CD4-positive, CD25-positive, alpha-beta regulatory T cell (primary cell): ENCODE results near the gene UCN3. TPM values are rescaled to one million over a fixed set of nuclear protein-coding genes. Genes with fewer than 3 reads are reported as not detected.
"Not testable (repeated sequence)": the region's sequence is repeated elsewhere in the genome, so short reads cannot be mapped to it uniquely, and the experiment has no call there.

Experiments
- ATAC-seq, 2 donors: fragments of 150-1000 bp; cut with Tn5 transposase; one replicate each; pipeline ENCODE4 v1.10.0; 2021; ENCODE audit warnings: low read depth in 2 of 2, moderate number of reproducible peaks in 2 of 2, moderate library complexity in 1 of 2
- DNase-seq, 3 donors: peaks; one replicate each; pipeline versions ENCODE4 v3.0.0 to v3.0.0-alpha.2; 2012 to 2022; ENCODE audit warnings: mixed read lengths in 1 of 3
- H3K27ac ChIP-seq: one replicate; pipeline ENCODE4 v1.7.0; 2013; ENCODE audit warnings: mild to moderate bottlenecking, low read length; ENCODE audit not compliant: insufficient read depth, poor library complexity, severe bottlenecking
- H3K27me3 ChIP-seq: one replicate; pipeline ENCODE4 v1.7.0; 2013; ENCODE audit warnings: low read length; ENCODE audit not compliant: control insufficient read depth, insufficient read depth
- H3K36me3 ChIP-seq: one replicate; pipeline ENCODE4 v1.7.0; 2013; ENCODE audit warnings: mild to moderate bottlenecking, low read length, moderate library complexity; ENCODE audit not compliant: control insufficient read depth, insufficient read depth
- H3K4me1 ChIP-seq: 2 replicates; pipeline ENCODE4 v1.7.0; 2013; ENCODE audit warnings: mild to moderate bottlenecking, low read length; ENCODE audit not compliant: insufficient read depth, control insufficient read depth, poor library complexity, severe bottlenecking
- H3K4me3 ChIP-seq: one replicate; pipeline ENCODE4 v1.7.0; 2013; ENCODE audit warnings: low read depth, mild to moderate bottlenecking, low read length, moderate library complexity
- H3K9me3 ChIP-seq, 2 experiments: 1 replicate in 1 of 2; 2 replicates in 1 of 2; pipeline ENCODE4 v1.7.0; 2013; ENCODE audit warnings: low read length in 2 of 2, mild to moderate bottlenecking in 1 of 2, moderate library complexity in 1 of 2; ENCODE audit not compliant: control insufficient read depth in 2 of 2
- H3K27ac Mint-ChIP-seq, 3 donors: one replicate each; pipeline ENCODE4 v1.8.0; 2020 to 2022; ENCODE audit warnings: mild to moderate bottlenecking in 3 of 3, mixed read lengths in 3 of 3, moderate library complexity in 2 of 3
- H3K27me3 Mint-ChIP-seq: one replicate; pipeline ENCODE4 v1.8.0; 2022; ENCODE audit warnings: mild to moderate bottlenecking, mixed read lengths
- H3K36me3 Mint-ChIP-seq: one replicate; pipeline ENCODE4 v1.8.0; 2020; ENCODE audit warnings: mixed read lengths
- H3K4me1 Mint-ChIP-seq, 4 donors: one replicate each; pipeline ENCODE4 v1.8.0; 2020 to 2022; ENCODE audit warnings: mixed read lengths in 4 of 4, mild to moderate bottlenecking in 1 of 4
- H3K4me3 Mint-ChIP-seq, 4 donors: one replicate each; pipeline ENCODE4 v1.8.0; 2020 to 2022; ENCODE audit warnings: mild to moderate bottlenecking in 4 of 4, mixed read lengths in 4 of 4, moderate library complexity in 3 of 4
- H3K9me3 Mint-ChIP-seq, 7 donors: one replicate each; pipeline ENCODE4 v1.8.0; 2020 to 2022; ENCODE audit warnings: mixed read lengths in 7 of 7, mild to moderate bottlenecking in 3 of 7, moderate library complexity in 2 of 7
- polyA plus RNA-seq, 4 donors: library from polyadenylated mRNA; unstranded; fragments of 300-500 nt; fragmentation: Illumina TruSeq; gene quantifications; one replicate each; pipeline ENCODE4 v1.2.3, GENCODE V29; 2021
- total RNA-seq: library from RNA; stranded (reverse); gene quantifications from one replicate; pipeline ENCODE4 v1.2.3, GENCODE V29; 2022

UCN3 gene
- total and polyA plus RNA-seq, 5 donors from 2014 or later: not detected

- Histone ChIP-seq H3K4me3 (no peak overlapping the region), H3K9me3 (no peaks in the 10 kb centered on the region), H3K4me1 (no peaks in the 10 kb centered on the region), H3K27me3 (no peaks in the 10 kb centered on the region), H3K27ac (no peak overlapping the region), H3K36me3 (no peaks in the 10 kb centered on the region)
- ATAC-seq: no peak
- Mint-ChIP-seq H3K27ac (no peak overlapping the region), H3K36me3 (no peaks in the 10 kb centered on the region), H3K27me3 (no peaks in the 10 kb centered on the region), H3K4me3 (no peak overlapping the region), H3K9me3 (peaks cover 0 to 4% (median 2%) of the 10 kb centered on the region in 7 donors), H3K4me1 (no peaks in the 10 kb centered on the region)
- no peak for DNase-seq
Measured at GRCh38 chr10:5369362-5370158, 4.8 kb downstream of the UCN3 start.

- Mint-ChIP-seq H3K36me3 (no peaks in the 10 kb centered on the region), H3K4me1 (no peaks in the 10 kb centered on the region), H3K4me3 (no peak overlapping the region), H3K27me3 (peaks cover 6% of the 10 kb centered on the region), H3K27ac (peak overlapping the region in 1 of 3 donors; percentile 43), H3K9me3 (peaks cover 0 to 4% (median 2%) of the 10 kb centered on the region in 7 donors)
- Histone ChIP-seq H3K36me3 (no peaks in the 10 kb centered on the region), H3K4me3 (no peak overlapping the region), H3K27ac (no peak overlapping the region), H3K27me3 (no peaks in the 10 kb centered on the region), H3K9me3 (no peaks in the 10 kb centered on the region), H3K4me1 (no peaks in the 10 kb centered on the region)
- no peak for DNase-seq
- ATAC-seq: no peak
Measured at GRCh38 chr10:5370493-5371352, 6.0 kb downstream of the UCN3 start.

GRCh38 chr10:5373307-5373706, 8.5 kb downstream of the UCN3 start:
- H3K36me3 Mint-ChIP-seq: no peaks in the 10 kb centered on the region
- peaks cover 6% of the 10 kb centered on the region for H3K27me3 Mint-ChIP-seq

DNA sequence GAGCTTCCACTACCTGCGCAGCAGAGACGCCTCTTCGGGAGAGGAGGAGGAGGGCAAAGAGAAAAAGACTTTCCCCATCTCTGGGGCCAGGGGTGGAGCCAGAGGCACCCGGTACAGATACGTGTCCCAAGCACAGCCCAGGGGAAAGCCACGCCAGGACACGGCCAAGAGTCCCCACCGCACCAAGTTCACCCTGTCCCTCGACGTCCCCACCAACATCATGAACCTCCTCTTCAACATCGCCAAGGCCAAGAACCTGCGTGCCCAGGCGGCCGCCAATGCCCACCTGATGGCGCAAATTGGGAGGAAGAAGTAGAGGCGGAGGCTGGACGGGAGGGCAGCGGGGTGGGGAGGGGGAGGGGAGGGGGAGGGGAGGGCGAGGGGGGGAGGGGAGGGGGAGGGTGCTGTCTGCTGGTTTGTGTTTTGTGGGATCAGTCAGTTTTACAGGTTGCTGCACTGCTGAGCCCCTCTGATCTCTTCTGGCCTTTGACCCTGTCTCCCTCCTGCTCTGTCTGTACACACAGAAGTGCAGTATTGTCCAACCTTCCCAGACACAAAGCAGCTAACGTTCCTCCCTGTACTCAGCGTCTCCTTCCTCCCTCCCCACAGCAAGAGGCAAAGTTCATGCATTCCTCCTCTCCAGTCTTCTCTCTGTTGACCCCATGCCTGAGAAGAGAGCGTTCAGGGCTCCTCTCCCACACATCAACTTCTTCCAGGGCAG, 9.3 kb downstream of the UCN3 start:
- Histone ChIP-seq H3K27ac (no peak overlapping the region), H3K36me3 (no peaks in the 10 kb centered on the region), H3K4me1 (no peaks in the 10 kb centered on the region), H3K9me3 (no peaks in the 10 kb centered on the region), H3K4me3 (no peak overlapping the region), H3K27me3 (no peaks in the 10 kb centered on the region)
- Mint-ChIP-seq H3K4me1 (no peaks in the 10 kb centered on the region), H3K27me3 (peaks cover 6% of the 10 kb centered on the region), H3K4me3 (no peak overlapping the region), H3K27ac (no peak overlapping the region), H3K36me3 (no peaks in the 10 kb centered on the region), H3K9me3 (peaks cover 0 to 5% (median 2%) of the 10 kb centered on the region in 7 donors)
- DNase-seq (no peak), ATAC-seq (no peak)

More at GRCh38 chr10:5373307-5373706, 8.5 kb downstream of the UCN3 start:
- ATAC-seq: no peak
- H3K36me3 ChIP-seq: no peaks in the 10 kb centered on the region
- H3K9me3 ChIP-seq: no peaks in the 10 kb centered on the region
- H3K9me3 Mint-ChIP-seq: peaks cover 0 to 4% (median 2%) of the 10 kb centered on the region in 7 donors
- no peak overlapping the region for H3K4me3 ChIP-seq
- no peaks in the 10 kb centered on the region for H3K27me3 ChIP-seq
- DNase-seq: no peak
- no peaks in the 10 kb centered on the region for H3K4me1 Mint-ChIP-seq
- H3K4me1 ChIP-seq: no peaks in the 10 kb centered on the region
- no peak overlapping the region for H3K27ac Mint-ChIP-seq
- no peak overlapping the region for H3K4me3 Mint-ChIP-seq
- H3K27ac ChIP-seq: no peak overlapping the region

GRCh38 chr10:5376450-5376849, 11.7 kb downstream of the UCN3 start:
- no peaks in the 10 kb centered on the region for H3K9me3 ChIP-seq
- ATAC-seq (no peak), DNase-seq (no peak)
- H3K27me3 ChIP-seq: no peaks in the 10 kb centered on the region
- Mint-ChIP-seq H3K4me1 (no peaks in the 10 kb centered on the region), H3K9me3 (peaks cover 0 to 6% (median 2%) of the 10 kb centered on the region in 7 donors), H3K27ac (no peak overlapping the region), H3K4me3 (no peak overlapping the region), H3K27me3 (peaks cover 6% of the 10 kb centered on the region), H3K36me3 (no peaks in the 10 kb centered on the region)
- no peak overlapping the region for H3K4me3 ChIP-seq
- H3K4me1 ChIP-seq: no peaks in the 10 kb centered on the region
- H3K27ac ChIP-seq: no peak overlapping the region
- H3K36me3 ChIP-seq: no peaks in the 10 kb centered on the region

GRCh38 chr10:5379202-5379601, 14.4 kb downstream of the UCN3 start:
- not testable (repeated sequence) for H3K9me3 ChIP-seq, H3K4me1 Mint-ChIP-seq, DNase-seq, H3K4me3 ChIP-seq, H3K36me3 ChIP-seq, ATAC-seq, H3K27ac ChIP-seq, H3K27me3 Mint-ChIP-seq, H3K27ac Mint-ChIP-seq, H3K4me1 ChIP-seq, H3K36me3 Mint-ChIP-seq, H3K27me3 ChIP-seq, H3K4me3 Mint-ChIP-seq, H3K9me3 Mint-ChIP-seq

- not testable (repeated sequence) for H3K9me3 Mint-ChIP-seq, ATAC-seq, H3K4me3 ChIP-seq, H3K27ac ChIP-seq, H3K4me1 ChIP-seq, H3K4me3 Mint-ChIP-seq, H3K9me3 ChIP-seq, H3K4me1 Mint-ChIP-seq, H3K27ac Mint-ChIP-seq, H3K36me3 Mint-ChIP-seq, H3K27me3 ChIP-seq, DNase-seq, H3K27me3 Mint-ChIP-seq, H3K36me3 ChIP-seq
Measured at GRCh38 chr10:5380395-5380794, 15.6 kb downstream of the UCN3 start.
